ENCODE results near the gene ATP6V0A4. TPM values are rescaled to one million over a fixed set of nuclear protein-coding genes. Genes with fewer than 3 reads are reported as not detected.

Gene ATP6V0A4
- 0.06 TPM in 1 of 2 replicates, not detected in the other for total RNA-seq

GRCh38 chr7:138797715-138798320 lies at the start of gene ATP6V0A4, which contains the start of gene TMEM213:
Gene ATP6V0A4 (minus strand): TSS chr7:138798196. CDS start chr7:138771247, 26,949 bp downstream.
Gene TMEM213 (plus strand): TSS chr7:138797994. CDS start chr7:138798105, 111 bp downstream.

GRCh38 chr7:138700857-138701536 lies 97.0 kb downstream of the ATP6V0A4 start, which contains the start of gene SVOPL:
Gene SVOPL (minus strand): TSS chr7:138701362. CDS start chr7:138679045, 22,317 bp downstream.

Other genes with a start within 250 kb of the ATP6V0A4 start
- not detected in 2 replicates for gene SVOPL, start 96.8 kb downstream of the ATP6V0A4 start, total RNA-seq
- not detected in 2 replicates for gene TMEM213, start 202 bp downstream of the ATP6V0A4 start, total RNA-seq
- gene KIAA1549, start 183.2 kb upstream of the ATP6V0A4 start, total RNA-seq = 1.1 and 6.0 TPM in 2 replicates
- 10.5 and 23.1 TPM in 2 replicates for gene ZC3HAV1L, start 237.8 kb upstream of the ATP6V0A4 start, total RNA-seq